ENCODE measurements around the gene CYB5R2. TPM values are rescaled to one million over a fixed set of nuclear protein-coding genes. Genes with fewer than 3 reads are reported as not detected.

CYB5R2 gene
- total RNA-seq, 1 donor from 2014 or later = 23.2 TPM

DNA sequence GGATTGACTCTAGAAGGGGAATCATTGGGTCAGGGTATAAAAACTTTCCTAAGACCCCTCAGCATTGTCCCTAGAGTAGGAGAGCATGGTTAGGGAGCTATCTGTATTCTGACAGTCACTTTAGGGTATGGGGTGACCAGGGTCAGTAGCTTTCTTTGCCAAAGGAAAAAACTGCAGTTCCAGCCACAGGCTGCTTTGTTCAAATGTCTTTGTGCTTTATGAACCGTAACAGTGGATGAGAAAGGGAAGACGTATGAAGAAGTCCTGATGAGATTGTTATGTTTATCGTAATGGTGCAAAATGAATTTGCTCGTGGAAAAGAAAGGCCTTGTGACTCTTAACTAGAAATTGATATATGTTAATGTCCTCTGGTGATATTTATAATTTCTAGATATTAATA lies 30.0 kb downstream of the CYB5R2 start:
- H3K27ac Mint-ChIP-seq = peak overlapping the region; percentile 20
- no peak overlapping the region for H3K4me3 Mint-ChIP-seq
- TF ChIP-seq, protein P1, sequence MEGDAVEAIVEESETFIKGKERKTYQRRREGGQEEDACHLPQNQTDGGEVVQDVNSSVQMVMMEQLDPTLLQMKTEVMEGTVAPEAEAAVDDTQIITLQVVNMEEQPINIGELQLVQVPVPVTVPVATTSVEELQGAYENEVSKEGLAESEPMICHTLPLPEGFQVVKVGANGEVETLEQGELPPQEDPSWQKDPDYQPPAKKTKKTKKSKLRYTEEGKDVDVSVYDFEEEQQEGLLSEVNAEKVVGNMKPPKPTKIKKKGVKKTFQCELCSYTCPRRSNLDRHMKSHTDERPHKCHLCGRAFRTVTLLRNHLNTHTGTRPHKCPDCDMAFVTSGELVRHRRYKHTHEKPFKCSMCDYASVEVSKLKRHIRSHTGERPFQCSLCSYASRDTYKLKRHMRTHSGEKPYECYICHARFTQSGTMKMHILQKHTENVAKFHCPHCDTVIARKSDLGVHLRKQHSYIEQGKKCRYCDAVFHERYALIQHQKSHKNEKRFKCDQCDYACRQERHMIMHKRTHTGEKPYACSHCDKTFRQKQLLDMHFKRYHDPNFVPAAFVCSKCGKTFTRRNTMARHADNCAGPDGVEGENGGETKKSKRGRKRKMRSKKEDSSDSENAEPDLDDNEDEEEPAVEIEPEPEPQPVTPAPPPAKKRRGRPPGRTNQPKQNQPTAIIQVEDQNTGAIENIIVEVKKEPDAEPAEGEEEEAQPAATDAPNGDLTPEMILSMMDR (conservative IDR thresholded peaks at IDR 0.05) = no peak
- H3K36me3 Mint-ChIP-seq = peaks cover 41% of the 10 kb centered on the region
- H3K4me1 Mint-ChIP-seq (ENCODE audit: unreplicated experiment) = peaks cover 11% of the 10 kb centered on the region
- H3K27me3 Mint-ChIP-seq = no peaks in the 10 kb centered on the region
- H3K9me3 Mint-ChIP-seq = no peaks in the 10 kb centered on the region
- DNase-seq (ENCODE audit: extremely low spot score, unreplicated experiment) = no peak

DNA sequence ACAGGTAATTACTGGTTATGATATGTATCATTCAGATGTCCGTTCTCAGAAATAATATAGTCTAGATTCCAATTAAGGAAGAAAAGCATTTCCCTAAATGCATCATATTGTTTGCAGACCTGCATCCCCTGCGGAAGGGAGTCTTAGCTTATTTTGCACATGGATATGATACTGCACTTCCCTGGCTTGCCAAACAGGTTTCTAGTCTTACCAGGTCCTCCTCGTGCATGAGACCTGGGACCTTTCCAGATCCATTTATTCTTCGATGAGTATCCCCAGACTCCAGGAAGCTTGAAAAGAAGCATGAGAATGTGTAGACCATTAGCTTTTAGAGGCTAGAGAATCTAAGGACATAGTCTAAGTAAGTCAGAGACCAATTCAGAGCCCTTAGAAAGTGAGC lies 30.6 kb downstream of the CYB5R2 start:
- no peaks in the 10 kb centered on the region for H3K27me3 Mint-ChIP-seq
- no peak overlapping the region for H3K4me3 Mint-ChIP-seq
- H3K9me3 Mint-ChIP-seq = no peaks in the 10 kb centered on the region
- peaks cover 44% of the 10 kb centered on the region for H3K36me3 Mint-ChIP-seq
- H3K27ac Mint-ChIP-seq = no peak overlapping the region
- no peak for DNase-seq (ENCODE audit: extremely low spot score, unreplicated experiment)
- TF ChIP-seq, protein P1 (conservative IDR thresholded peaks at IDR 0.05) = no peak
- peaks cover 11% of the 10 kb centered on the region for H3K4me1 Mint-ChIP-seq (ENCODE audit: unreplicated experiment)

DNA sequence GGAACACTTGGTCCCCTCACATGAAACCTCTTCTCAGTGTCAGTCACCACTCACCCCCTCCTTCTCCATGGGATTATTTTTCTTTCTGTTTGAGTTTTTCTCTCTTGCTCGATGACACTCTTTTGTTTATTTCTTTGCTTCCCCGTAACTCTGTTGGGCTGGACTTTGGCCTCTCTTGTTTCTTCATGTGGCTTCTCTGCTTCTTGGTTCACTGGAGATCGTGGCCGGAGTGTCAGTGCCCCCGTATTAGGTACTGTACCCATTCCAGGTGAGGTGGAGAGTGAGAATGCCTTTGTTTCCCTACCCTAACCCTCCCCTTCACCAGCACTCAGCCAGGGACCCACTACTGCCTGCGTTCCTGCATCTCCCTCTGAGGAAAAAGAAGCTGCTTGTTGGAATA lies 32.5 kb downstream of the CYB5R2 start:
- no peak for DNase-seq (ENCODE audit: extremely low spot score, unreplicated experiment)
- no peak overlapping the region for H3K27ac Mint-ChIP-seq
- H3K9me3 Mint-ChIP-seq = no peaks in the 10 kb centered on the region
- H3K36me3 Mint-ChIP-seq = peaks cover 51% of the 10 kb centered on the region
- H3K4me1 Mint-ChIP-seq (ENCODE audit: unreplicated experiment) = peaks cover 4% of the 10 kb centered on the region
- no peak overlapping the region for H3K4me3 Mint-ChIP-seq
- TF ChIP-seq, protein P1 (conservative IDR thresholded peaks at IDR 0.05) = no peak
- no peaks in the 10 kb centered on the region for H3K27me3 Mint-ChIP-seq

DNA sequence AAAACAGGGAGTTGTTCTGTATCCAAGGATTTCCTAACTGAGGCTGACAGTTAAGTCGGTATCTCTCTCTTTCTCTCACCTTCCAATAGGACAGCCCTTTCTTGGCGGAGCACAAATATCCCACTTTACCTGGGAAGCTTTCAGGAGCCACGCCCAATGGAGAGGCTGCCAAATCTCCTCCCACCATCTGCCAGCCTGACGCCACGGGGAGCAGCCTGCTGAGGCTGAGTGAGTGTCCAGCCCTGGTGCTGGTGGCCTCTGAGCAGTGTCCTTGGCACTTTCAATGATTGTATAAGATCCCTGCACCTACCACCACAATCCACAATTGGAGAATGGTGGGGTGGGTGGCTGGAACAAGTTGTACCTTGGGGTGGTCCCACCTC lies 33.7 kb downstream of the CYB5R2 start:
- H3K27me3 Mint-ChIP-seq = no peaks in the 10 kb centered on the region
- H3K4me1 Mint-ChIP-seq (ENCODE audit: unreplicated experiment) = no peaks in the 10 kb centered on the region
- DNase-seq (ENCODE audit: extremely low spot score, unreplicated experiment) = no peak
- H3K27ac Mint-ChIP-seq = no peak overlapping the region
- TF ChIP-seq, protein P1 (conservative IDR thresholded peaks at IDR 0.05) = no peak
- H3K36me3 Mint-ChIP-seq = peaks cover 51% of the 10 kb centered on the region
- no peaks in the 10 kb centered on the region for H3K9me3 Mint-ChIP-seq
- no peak overlapping the region for H3K4me3 Mint-ChIP-seq

DNA sequence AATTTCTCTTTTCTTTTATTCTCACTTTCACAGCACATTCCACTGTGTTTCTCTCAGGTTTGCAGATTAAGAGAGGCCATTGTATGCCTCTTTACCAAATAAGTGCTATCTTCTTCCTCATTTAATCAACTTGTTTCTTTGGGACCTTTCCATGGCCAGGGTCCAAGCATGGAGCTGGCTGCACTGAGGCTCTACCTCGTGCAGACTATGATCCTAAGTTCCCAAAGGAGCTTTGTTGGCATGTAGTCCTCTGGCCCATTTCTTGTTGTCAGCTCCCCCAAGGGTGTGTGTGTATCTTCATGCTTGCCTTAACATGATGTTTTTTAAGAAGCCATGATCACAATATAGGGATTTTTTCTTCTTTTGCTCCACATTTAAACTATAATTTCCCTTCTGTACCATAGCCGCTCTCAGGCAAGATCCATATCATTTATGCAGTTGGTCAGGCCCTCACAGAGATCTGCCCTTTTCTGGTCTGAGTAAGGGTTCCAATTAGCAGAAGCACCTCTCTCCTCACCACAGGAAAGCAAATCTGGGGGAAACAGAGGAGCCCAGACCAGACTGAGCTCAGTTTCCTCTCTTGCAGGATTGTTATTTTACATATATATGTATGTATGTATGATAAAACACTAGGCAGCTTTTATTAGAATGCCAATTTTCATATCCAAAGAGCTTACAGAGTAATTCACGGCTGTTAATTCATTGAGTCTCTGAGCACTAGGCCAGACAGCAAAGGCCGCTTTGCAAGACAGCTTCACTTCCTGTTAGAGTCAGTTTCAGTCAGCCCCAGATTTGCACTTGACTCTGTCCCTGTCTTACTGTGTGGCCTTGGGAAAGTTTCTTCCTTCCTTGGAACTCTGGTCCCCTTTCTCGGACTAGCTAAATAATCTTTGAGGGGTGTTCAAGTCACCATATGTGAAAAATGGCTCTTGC lies 34.3 kb downstream of the CYB5R2 start:
- TF ChIP-seq, protein P1 (conservative IDR thresholded peaks at IDR 0.05) = no peak
- no peak overlapping the region for H3K27ac Mint-ChIP-seq
- H3K27me3 Mint-ChIP-seq = no peaks in the 10 kb centered on the region
- peaks cover 53% of the 10 kb centered on the region for H3K36me3 Mint-ChIP-seq
- no peak for DNase-seq (ENCODE audit: extremely low spot score, unreplicated experiment)
- no peaks in the 10 kb centered on the region for H3K4me1 Mint-ChIP-seq (ENCODE audit: unreplicated experiment)
- H3K4me3 Mint-ChIP-seq = no peak overlapping the region
- H3K9me3 Mint-ChIP-seq = no peaks in the 10 kb centered on the region
